K562 (cell line): ENCODE measurements around the gene LTBP2. TPM values are rescaled to one million over a fixed set of nuclear protein-coding genes. Genes with fewer than 3 reads are reported as not detected.
A peak's percentile ranks its signal among the peaks of the same experiment; 100 is the strongest.

Source experiments
- ATAC-seq: fragments of 200-7000 bp; cut with Tn5 transposase; 3 replicates; pipeline ENCODE4 v1.9.1; 2020; ENCODE audit warnings: moderate library complexity
- BruUV-seq: library from RNA; stranded (reverse); fragments of 400-500 nt; replicated peaks from 2 replicates; lab custom pipeline; 2021; lab: Mats Ljungman, UMichigan
- CTCF ChIA-PET: fragments of 300-600 bp; formaldehyde crosslinking; extraction: SDS; loops from one replicate; lab custom pipeline; 2021; ENCODE audit warnings: low intra/inter-chr PET ratio; lab: Yijun Ruan, JAX
- POLR2A ChIA-PET: fragments of 300-600, 350-650 bp; sonication (Branson Sonifier 250); formaldehyde crosslinking; extraction: SDS; loops from one replicate; lab custom pipeline; 2021; ENCODE audit warnings: antibody characterized with exemption, inconsistent platforms; lab: Yijun Ruan, JAX
- DNase-seq, 4 experiments: peaks; one replicate each; pipeline versions ENCODE4 v3.0.0 to v3.0.0-alpha.2; 2011 to 2018; ENCODE audit warnings: low spot score in 3 of 4, mixed read lengths in 3 of 4; ENCODE audit errors: extremely low read depth in 1 of 4
- FAIRE-seq: peaks from 2 replicates; lab custom pipeline; 2011; peaks lifted over from hg19 to GRCh38; lab: Jason Lieb, UNC
- H2AFZ ChIP-seq: 2 replicates; pipeline ENCODE4 v1.6.0; 2011; ENCODE audit warnings: low read depth, low read length, control low read depth, inconsistent platforms
- H3K27ac ChIP-seq: fragments of 200-600 bp; 3 replicates; pipeline ENCODE4 v1.8.0; 2011; ENCODE audit warnings: low read depth, mild to moderate bottlenecking, control low read depth, inconsistent platforms, low read length, moderate library complexity, mixed read lengths; ENCODE audit errors: extremely low read depth
- H3K27me3 ChIP-seq, 2 experiments: fragments of 300-600 bp in 1 of 2; 2 replicates in 1 of 2; 3 replicates in 1 of 2; pipeline versions ENCODE4 v1.6.0 to v1.8.0; 2011; ENCODE audit warnings: inconsistent platforms in 2 of 2, low read length in 2 of 2, mild to moderate bottlenecking in 1 of 2, mixed read lengths in 1 of 2, moderate library complexity in 1 of 2; ENCODE audit not compliant: control insufficient read depth in 2 of 2, insufficient read depth in 2 of 2
- H3K36me3 ChIP-seq: fragments of 300-600 bp; 3 replicates; pipeline ENCODE4 v1.8.0; 2011; ENCODE audit warnings: mild to moderate bottlenecking, low read length, inconsistent platforms; ENCODE audit not compliant: control insufficient read depth, insufficient read depth
- H3K4me1 ChIP-seq, 2 experiments: fragments of 200-600 bp in 1 of 2; replicated peaks in 1 of 2; 2 replicates in 1 of 2; 3 replicates in 1 of 2; pipeline versions ENCODE4 v1.5.1 to v1.8.0; 2011; ENCODE audit warnings: inconsistent platforms in 2 of 2, low read length in 2 of 2, mild to moderate bottlenecking in 1 of 2, mixed read lengths in 1 of 2, moderate library complexity in 1 of 2; ENCODE audit not compliant: control insufficient read depth in 2 of 2, insufficient read depth in 2 of 2
- H3K4me2 ChIP-seq: 2 replicates; pipeline ENCODE4 v1.6.1; 2011; ENCODE audit warnings: low read length, control low read depth, inconsistent platforms, mixed read lengths; ENCODE audit not compliant: insufficient read depth
- H3K4me3 ChIP-seq: fragments of 200-600 bp; sonication (generic), shearing (Covaris generic); 2 replicates; pipeline ENCODE4 v1.5.1; 2016; ENCODE audit warnings: control low read depth, inconsistent platforms
- H3K79me2 ChIP-seq: fragments of 200-600 bp; 3 replicates; pipeline ENCODE4 v1.8.0; 2011; ENCODE audit warnings: low read length, inconsistent platforms; ENCODE audit not compliant: control insufficient read depth, insufficient read depth
- H3K9ac ChIP-seq, 2 experiments: 2 replicates each; pipeline versions ENCODE4 v1.6.0 to v1.6.1; 2011; ENCODE audit warnings: low read depth in 2 of 2, low read length in 2 of 2, control low read depth in 1 of 2, inconsistent platforms in 1 of 2, mild to moderate bottlenecking in 1 of 2, mixed read lengths in 1 of 2; ENCODE audit not compliant: insufficient read depth in 1 of 2
- H3K9me1 ChIP-seq: one replicate; pipeline ENCODE4 v1.6.0; 2011; ENCODE audit warnings: inconsistent platforms, mild to moderate bottlenecking, low read length, moderate library complexity; ENCODE audit not compliant: control insufficient read depth, insufficient read depth
- H3K9me3 ChIP-seq: replicated peaks from 2 replicates; pipeline ENCODE4 v1.5.1; 2011; ENCODE audit warnings: low read depth, low read length, inconsistent platforms; ENCODE audit not compliant: control insufficient read depth, insufficient read depth
- H4K20me1 ChIP-seq: replicated peaks from 2 replicates; pipeline ENCODE4 v1.6.1; 2011; ENCODE audit warnings: low read length, inconsistent platforms, mixed read lengths; ENCODE audit not compliant: control insufficient read depth, insufficient read depth
- C11orf30 ChIP-seq: fragments of 450-650 bp; IDR thresholded peaks from 2 replicates; pipeline ENCODE4 v1.6.1; 2016; ENCODE audit warnings: low read depth, mild to moderate bottlenecking
- HOXB6 ChIP-seq: fragments of 250-450 bp; sonication (Bioruptor Pico); IDR thresholded peaks from 2 replicates; pipeline ENCODE4 v1.5.1; 2022; ENCODE audit warnings: mild to moderate bottlenecking, borderline replicate concordance
- KAT2B ChIP-seq: IDR thresholded peaks from one replicate; pipeline ENCODE4 v1.6.1; 2012; ENCODE audit warnings: low read depth, mild to moderate bottlenecking, control low read depth, inconsistent platforms, low read length, moderate library complexity
- NCOA6 ChIP-seq: fragments of 450-650 bp; IDR thresholded peaks from 2 replicates; pipeline ENCODE4 v1.6.1; 2017; ENCODE audit warnings: mild to moderate bottlenecking
- PTBP1 ChIP-seq: fragments of 200-400 bp; formaldehyde crosslinking; IDR thresholded peaks from 2 replicates; pipeline ENCODE4 v1.6.1; 2017; ENCODE audit warnings: low read depth, low read length
- ZNF316 ChIP-seq: fragments of 450-650 bp; IDR thresholded peaks from 2 replicates; pipeline ENCODE4 v1.6.1; 2016
- WGBS: fragments of 100-300 bp; shearing (Covaris generic); methylation state at CpG from one replicate; pipeline ENCODE4 v1.1.6; 2016; ENCODE audit warnings: low coverage, mixed read lengths; ENCODE audit not compliant: insufficient coverage; ENCODE audit errors: missing lambda C conversion rate; 5-methylcytosine and 5-hydroxymethylcytosine counted together
- in situ Hi-C: fragments of 300-500 bp; cut with MboI; formaldehyde crosslinking; loops from 4 replicates; pipeline ENCODE4 v1.15.0; 2018; ENCODE audit warnings: inconsistent platforms, mixed read lengths
- intact Hi-C: fragments of 100-400 bp; cut with micrococcal nuclease; formaldehyde crosslinking; loops from 2 replicates; pipeline ENCODE4 v1.14.2; 2022
- polyA plus RNA-seq, 8 experiments: library from polyadenylated mRNA; depleted of rRNA in 4 of 8; stranded (reverse) in 5 of 8; unstranded in 3 of 8; fragments of >200 nt; fragmentation: Nextera tagmentation in 2 of 8; fragmentation: Illumina TruSeq in 1 of 8; extraction: Ambion mirVana in 2 of 8; extraction: Trizol in 1 of 8; gene quantifications; 2 replicates each; pipeline versions ENCODE4 v1.2.1 to v1.2.3, GENCODE V29; 2011 to 2014; ENCODE audit warnings: inconsistent platforms in 1 of 8, missing spikeins in 1 of 8
- total RNA-seq, 7 experiments: library from RNA; depleted of rRNA in 6 of 7; stranded (reverse); fragments of >200 nt in 6 of 7; fragmentation: Illumina TruSeq in 2 of 7; extraction: Trizol in 2 of 7; gene quantifications; 2 replicates each; pipeline versions ENCODE4 v1.2.1 to v1.2.3, GENCODE V29; 2011 to 2021; ENCODE audit warnings: low replicate concordance in 1 of 7
- TF ChIP-seq, protein P1 (sequence below): IDR thresholded peaks from 2 replicates; pipeline ENCODE4 v1.6.1; 2011; ENCODE audit not compliant: insufficient read length; ENCODE audit errors: extremely low read depth
- TF ChIP-seq, protein P2 (sequence below): fragments of 150-350 bp; IDR thresholded peaks from 2 replicates; pipeline ENCODE4 v1.6.1; 2014; ENCODE audit warnings: low read depth, mild to moderate bottlenecking, low read length, borderline replicate concordance
- TF ChIP-seq, protein P3 (sequence below): IDR thresholded peaks from 2 replicates; pipeline ENCODE4 v1.6.1; 2016; ENCODE audit warnings: missing genetic modification characterization, missing compliant biosample characterization
- TF ChIP-seq, protein P4 (sequence below): sonication (generic); formaldehyde crosslinking; IDR thresholded peaks from 2 replicates; pipeline ENCODE4 v1.8.0; 2022; ENCODE audit warnings: mild to moderate bottlenecking, missing genetic modification reagents
- TF ChIP-seq, protein P5 (sequence below): fragments of 250-450 bp; sonication (Bioruptor Pico); IDR thresholded peaks from 2 replicates; pipeline ENCODE4 v1.8.0; 2022; ENCODE audit warnings: inconsistent platforms

LTBP2 gene
- total and polyA plus RNA-seq, 9 of the 15 experiments (the other 6 are each of a cell fraction or from before 2014, with no cell fraction given): under 0.01 to 0.18 (median 0.03) TPM; not detected in 3

DNA sequence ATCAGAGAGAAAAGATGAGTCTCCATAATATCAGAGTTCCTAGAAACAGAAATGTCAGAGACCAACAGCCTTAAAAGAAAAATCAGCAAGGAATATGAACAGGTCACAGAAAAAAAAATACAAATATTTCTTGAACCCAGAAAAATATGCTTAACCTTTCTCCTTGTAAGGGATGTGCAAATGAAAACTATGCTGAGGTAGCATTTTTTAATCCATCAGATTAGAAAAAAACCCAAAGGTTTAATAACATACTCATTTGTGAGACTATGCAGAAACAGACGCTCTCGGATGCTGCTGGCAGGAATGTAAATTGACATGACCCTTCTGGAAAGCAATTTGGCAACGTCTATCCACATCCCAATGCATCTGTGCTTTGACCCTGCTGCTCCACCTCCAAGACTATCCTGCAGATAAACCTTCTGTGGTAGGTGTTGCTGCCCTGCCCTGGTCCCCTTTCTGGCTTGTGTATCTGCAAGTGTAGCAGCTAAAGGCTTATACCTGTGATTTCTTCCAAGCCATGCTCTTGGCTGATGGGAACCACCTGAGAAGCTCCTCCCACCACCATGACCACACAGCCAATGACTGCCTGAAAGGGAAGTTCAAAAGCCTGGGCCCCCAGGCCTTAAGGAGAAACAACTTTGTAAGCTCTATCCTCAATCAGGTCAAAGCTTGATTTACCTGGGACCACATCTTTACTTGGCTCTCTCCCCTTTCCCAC, 49.4 kb downstream of the LTBP2 start:
- Histone ChIP-seq H3K9me1 (no peaks in the 10 kb centered on the region), H3K79me2 (no peaks in the 10 kb centered on the region), H3K36me3 (no peaks in the 10 kb centered on the region), H3K27ac (no peak overlapping the region), H3K9ac (no peak overlapping the region), H3K27me3 (peaks cover 3 to 27% of the 10 kb centered on the region in 2 experiments; a peak in 4 of 5 replicates), H4K20me1 (no peaks in the 10 kb centered on the region), H2AFZ (peak overlapping the region; percentile 30; the same call in 1 of the 2 replicates), H3K4me2 (no peak overlapping the region), H3K9me3 (no peaks in the 10 kb centered on the region), H3K4me3 (no peak overlapping the region), H3K4me1 (no peaks in the 10 kb centered on the region; a peak in 1 of 5 replicates)
- no TSS peak for BruUV-seq
- CTCF ChIA-PET: no interaction called here
- ATAC-seq (peak; percentile 38; the same call in 2 of the 3 replicates), DNase-seq (no peak), FAIRE-seq (no peak)
- POLR2A ChIA-PET: no interaction called here
- in situ Hi-C loops: no loop called here
- 0% methylated on average over 3 of the region's 3 CpGs for WGBS
- intact Hi-C loops: no loop called here
- TF ChIP-seq, protein P1, sequence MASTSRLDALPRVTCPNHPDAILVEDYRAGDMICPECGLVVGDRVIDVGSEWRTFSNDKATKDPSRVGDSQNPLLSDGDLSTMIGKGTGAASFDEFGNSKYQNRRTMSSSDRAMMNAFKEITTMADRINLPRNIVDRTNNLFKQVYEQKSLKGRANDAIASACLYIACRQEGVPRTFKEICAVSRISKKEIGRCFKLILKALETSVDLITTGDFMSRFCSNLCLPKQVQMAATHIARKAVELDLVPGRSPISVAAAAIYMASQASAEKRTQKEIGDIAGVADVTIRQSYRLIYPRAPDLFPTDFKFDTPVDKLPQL: no peak
- TF ChIP-seq, protein P2, sequence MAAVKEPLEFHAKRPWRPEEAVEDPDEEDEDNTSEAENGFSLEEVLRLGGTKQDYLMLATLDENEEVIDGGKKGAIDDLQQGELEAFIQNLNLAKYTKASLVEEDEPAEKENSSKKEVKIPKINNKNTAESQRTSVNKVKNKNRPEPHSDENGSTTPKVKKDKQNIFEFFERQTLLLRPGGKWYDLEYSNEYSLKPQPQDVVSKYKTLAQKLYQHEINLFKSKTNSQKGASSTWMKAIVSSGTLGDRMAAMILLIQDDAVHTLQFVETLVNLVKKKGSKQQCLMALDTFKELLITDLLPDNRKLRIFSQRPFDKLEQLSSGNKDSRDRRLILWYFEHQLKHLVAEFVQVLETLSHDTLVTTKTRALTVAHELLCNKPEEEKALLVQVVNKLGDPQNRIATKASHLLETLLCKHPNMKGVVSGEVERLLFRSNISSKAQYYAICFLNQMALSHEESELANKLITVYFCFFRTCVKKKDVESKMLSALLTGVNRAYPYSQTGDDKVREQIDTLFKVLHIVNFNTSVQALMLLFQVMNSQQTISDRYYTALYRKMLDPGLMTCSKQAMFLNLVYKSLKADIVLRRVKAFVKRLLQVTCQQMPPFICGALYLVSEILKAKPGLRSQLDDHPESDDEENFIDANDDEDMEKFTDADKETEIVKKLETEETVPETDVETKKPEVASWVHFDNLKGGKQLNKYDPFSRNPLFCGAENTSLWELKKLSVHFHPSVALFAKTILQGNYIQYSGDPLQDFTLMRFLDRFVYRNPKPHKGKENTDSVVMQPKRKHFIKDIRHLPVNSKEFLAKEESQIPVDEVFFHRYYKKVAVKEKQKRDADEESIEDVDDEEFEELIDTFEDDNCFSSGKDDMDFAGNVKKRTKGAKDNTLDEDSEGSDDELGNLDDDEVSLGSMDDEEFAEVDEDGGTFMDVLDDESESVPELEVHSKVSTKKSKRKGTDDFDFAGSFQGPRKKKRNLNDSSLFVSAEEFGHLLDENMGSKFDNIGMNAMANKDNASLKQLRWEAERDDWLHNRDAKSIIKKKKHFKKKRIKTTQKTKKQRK: no peak
- TF ChIP-seq PTBP1: no peak
- TF ChIP-seq C11orf30: peak; percentile 66
- TF ChIP-seq, protein P3, sequence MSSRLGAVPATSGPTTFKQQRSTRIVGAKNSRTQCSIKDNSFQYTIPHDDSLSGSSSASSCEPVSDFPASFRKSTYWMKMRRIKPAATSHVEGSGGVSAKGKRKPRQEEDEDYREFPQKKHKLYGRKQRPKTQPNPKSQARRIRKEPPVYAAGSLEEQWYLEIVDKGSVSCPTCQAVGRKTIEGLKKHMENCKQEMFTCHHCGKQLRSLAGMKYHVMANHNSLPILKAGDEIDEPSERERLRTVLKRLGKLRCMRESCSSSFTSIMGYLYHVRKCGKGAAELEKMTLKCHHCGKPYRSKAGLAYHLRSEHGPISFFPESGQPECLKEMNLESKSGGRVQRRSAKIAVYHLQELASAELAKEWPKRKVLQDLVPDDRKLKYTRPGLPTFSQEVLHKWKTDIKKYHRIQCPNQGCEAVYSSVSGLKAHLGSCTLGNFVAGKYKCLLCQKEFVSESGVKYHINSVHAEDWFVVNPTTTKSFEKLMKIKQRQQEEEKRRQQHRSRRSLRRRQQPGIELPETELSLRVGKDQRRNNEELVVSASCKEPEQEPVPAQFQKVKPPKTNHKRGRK (tag): no peak
- TF ChIP-seq ZNF316: peak; percentile 84
- TF ChIP-seq HOXB6 (CRISPR knock-in tag): no peak
- no peak for TF ChIP-seq NCOA6
- TF ChIP-seq, protein P4, sequence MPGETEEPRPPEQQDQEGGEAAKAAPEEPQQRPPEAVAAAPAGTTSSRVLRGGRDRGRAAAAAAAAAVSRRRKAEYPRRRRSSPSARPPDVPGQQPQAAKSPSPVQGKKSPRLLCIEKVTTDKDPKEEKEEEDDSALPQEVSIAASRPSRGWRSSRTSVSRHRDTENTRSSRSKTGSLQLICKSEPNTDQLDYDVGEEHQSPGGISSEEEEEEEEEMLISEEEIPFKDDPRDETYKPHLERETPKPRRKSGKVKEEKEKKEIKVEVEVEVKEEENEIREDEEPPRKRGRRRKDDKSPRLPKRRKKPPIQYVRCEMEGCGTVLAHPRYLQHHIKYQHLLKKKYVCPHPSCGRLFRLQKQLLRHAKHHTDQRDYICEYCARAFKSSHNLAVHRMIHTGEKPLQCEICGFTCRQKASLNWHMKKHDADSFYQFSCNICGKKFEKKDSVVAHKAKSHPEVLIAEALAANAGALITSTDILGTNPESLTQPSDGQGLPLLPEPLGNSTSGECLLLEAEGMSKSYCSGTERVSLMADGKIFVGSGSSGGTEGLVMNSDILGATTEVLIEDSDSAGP: no peak
- TF ChIP-seq KAT2B: no peak
- TF ChIP-seq, protein P5, sequence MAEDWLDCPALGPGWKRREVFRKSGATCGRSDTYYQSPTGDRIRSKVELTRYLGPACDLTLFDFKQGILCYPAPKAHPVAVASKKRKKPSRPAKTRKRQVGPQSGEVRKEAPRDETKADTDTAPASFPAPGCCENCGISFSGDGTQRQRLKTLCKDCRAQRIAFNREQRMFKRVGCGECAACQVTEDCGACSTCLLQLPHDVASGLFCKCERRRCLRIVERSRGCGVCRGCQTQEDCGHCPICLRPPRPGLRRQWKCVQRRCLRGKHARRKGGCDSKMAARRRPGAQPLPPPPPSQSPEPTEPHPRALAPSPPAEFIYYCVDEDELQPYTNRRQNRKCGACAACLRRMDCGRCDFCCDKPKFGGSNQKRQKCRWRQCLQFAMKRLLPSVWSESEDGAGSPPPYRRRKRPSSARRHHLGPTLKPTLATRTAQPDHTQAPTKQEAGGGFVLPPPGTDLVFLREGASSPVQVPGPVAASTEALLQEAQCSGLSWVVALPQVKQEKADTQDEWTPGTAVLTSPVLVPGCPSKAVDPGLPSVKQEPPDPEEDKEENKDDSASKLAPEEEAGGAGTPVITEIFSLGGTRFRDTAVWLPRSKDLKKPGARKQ (CRISPR knock-in tag): no peak
